Muscle of back (tissue), 11 donors: ENCODE data around the gene TRIM8. TPM values are rescaled to one million over a fixed set of nuclear protein-coding genes. Genes with fewer than 3 reads are reported as not detected.
"Not testable (repeated sequence)": the region's sequence is repeated elsewhere in the genome, so short reads cannot be mapped to it uniquely, and the experiment has no call there.

ENCODE experiments used
- DNase-seq, 3 donors: peaks; one replicate each; pipeline versions ENCODE4 v3.0.0 to v3.0.0-alpha.2; 2013
- polyA plus RNA-seq, 10 donors: library from polyadenylated mRNA; unstranded; fragments of 120-200 nt; gene quantifications; one replicate each; pipeline ENCODE4 v1.2.1, GENCODE V29; 2013; ENCODE audit not compliant: insufficient read length in 10 of 10

The TRIM8 gene
- polyA plus RNA-seq, 10 donors: 67.0 to 87.1 (median 74.8) TPM

DNA sequence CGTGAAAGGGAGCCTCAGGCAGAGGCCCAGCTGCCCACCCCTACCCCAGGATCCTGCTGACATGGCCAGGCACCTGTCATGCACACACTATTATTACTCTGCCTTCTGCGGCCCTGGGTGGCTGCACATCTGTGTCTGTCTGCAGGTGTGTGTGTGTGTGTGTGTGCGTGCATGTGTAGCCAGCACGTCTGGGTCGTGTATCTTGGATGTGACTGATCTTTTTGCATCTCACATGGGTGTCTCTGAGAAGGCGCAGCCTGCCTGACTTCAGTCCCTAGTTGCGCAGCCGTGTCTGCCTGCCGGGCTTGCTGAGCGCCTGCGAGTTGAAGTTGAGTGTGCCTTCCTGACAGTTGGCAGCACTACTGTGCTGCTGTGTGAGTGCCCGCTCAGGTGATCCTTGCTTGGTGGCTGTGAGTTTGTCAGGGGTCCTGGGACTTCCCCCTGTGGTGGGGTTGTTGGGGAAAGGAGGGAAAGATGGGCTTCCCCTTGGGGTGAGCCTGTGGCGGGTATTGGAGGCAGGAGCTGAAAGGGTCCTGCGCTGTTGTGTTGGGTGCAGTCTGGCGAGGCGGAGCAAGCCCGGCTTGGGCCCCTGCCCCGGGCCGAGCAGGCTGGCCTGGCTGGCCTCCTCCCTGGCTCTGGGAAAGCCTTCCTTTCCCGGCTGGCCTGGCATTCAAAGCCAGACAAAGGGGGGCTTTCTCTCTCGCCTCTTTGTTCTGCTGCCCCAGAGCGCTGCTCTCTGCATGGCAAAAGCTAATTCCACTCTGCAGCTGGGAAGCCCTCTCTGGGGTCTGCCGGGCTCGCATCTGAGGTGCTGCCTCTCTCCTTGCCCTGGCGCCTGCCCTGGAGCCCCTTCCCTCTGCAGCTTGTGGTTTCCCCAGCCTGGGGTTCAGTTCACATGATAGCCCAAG, 4.9 kb downstream of the TRIM8 start:
- no peak for DNase-seq

DNA sequence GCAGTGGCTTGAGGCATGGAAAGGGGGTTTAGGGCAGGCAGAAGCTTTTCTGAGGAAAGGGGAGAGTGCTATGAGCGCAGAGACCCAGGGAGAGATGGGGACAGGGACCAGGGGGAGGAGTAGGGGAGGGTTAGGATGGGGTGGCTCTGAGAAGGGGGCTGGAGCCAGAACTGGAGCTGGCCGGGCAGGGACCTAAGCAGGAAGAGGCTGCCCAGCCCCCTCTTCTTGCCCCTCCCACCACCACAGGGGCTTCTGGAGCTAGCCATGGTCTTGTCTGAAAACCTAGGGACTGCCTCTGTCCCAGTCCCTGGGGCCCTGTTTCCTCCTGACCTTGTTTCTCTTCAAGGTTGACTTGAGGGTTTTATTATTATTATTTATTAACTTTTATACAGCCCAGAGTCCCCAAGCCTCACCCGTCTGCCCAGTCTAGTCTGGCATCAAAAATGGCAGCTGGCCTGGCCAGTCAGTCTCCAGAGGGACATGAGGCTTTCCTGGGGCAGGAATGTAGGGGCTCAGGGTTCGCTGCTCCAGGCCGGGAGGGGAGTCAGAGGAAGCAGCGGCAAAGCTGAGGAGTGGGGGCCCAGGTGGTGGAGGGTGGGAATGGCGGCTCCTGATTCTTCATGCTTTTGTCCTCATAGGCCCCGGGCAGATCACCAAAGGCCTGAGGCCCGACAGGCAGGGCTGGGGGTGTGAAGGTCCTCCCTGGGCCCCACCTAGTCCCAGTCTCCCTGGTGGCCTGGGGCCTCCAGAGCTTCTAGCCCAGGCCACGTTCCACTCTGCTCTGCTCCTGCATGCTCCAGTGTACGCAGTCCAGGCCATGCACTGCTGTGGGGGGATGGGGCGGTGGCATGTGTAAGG, 5.7 kb downstream of the TRIM8 start:
- no peak for DNase-seq

DNA sequence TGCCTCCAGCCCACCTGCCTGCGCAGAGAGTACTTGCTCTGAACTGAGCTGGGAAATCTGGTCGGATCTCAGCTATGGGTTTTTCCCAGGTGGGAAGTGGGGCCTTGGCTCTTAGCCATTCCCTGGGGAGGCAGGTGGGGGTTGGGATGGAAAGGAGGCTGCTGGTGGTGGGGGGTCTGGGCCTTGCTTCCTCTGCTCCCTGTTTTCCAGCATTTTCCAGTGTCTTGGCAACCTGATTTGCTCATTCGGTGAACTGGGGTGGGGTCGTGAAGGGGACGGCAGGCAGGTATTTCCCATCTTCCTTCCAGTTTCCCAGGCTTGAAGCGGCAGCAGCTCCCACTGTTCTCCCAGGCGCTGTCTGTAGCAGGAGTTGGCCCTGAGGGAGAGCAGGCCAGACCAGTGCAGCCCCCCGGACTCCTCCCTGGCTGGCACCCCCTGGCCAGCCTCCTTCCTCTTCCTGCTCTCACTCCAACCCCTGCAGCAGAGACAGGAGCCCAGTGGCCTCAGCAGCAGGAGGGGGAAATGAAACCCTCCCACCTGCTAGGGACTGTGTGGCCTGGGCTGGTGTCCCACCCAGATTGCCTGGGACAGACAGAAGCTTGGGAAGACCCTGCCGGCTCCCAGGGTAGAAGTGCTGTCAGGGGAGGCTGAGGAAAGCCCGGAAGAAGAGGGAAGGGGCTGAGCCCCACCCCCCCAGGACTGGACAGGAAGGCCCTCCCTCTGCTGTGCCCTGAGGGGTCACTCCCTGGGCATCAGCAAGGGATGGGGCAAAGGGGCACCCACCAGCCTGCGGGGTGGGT, 6.6 kb downstream of the TRIM8 start:
- DNase-seq: no peak

DNA sequence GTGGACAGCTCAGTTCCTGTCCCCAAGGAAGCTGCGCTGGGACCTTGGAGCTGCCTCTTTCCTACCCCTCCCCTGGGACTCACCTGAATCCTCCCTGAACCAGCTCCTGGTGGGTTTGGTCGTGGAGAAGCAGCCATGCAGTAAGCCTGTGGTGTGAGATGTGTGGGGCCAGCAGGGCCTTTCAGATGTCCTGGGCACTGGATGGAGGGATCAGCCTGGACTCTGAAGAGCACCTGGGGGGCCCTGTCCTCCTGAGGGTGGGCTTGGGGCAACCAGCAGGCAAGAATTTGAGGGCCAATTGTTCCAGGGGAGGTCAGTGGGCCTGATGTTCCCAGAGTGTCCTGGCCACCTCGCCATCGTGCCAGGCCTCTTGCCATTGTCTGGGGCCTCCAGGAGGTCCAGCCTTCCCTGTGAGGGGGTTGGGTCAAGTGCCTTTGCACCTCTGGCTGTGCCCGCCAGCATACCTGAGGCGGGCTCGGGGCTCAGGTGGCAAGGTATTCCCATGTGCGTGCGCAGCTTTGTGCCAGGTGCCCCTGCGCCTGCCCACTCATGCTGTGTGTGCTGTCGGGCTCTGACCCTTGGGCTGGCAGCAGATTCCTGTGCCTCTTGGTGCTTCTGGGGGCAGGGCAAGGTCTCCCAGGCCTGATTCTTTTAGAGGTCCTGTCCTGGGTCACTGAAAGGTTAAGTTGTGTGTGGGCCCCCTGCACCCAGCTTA, 7.3 kb downstream of the TRIM8 start:
- DNase-seq: no peak

DNA sequence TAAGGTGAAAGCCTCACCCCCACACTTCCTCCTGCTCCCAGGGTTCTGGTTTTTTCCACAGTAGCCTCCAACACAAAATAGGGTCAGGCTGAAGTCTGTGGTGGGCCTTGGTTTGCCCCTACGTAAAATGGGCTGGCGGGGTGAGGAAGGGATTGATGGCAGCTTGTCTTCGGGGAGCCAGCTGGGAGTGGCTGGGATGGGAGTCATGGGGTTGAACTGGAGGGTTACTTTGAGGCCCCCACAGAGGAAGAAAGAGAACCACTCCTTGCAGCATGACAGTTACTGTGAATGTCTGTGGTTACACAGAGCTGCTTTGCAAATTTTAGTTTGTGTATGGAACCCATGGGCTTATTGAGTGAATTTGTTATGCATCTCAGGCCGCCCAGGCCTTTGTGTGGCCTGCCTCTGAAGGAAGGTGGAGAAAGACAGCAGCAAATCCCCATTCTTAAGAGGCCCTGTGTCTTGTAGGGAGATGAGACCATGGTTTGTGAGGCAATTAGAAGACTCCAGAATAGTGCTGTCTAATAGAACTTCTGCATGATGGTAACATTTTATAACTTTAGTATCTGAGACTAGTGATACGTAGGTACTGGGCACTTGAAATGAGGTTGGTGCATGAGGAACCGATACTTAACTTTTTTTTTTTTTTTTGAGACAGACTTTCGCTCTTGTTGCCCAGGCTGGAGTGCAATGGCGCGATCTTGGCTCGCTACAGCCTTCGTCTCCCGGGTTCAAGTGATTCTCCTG, 8.1 kb downstream of the TRIM8 start:
- DNase-seq: no peak

DNA sequence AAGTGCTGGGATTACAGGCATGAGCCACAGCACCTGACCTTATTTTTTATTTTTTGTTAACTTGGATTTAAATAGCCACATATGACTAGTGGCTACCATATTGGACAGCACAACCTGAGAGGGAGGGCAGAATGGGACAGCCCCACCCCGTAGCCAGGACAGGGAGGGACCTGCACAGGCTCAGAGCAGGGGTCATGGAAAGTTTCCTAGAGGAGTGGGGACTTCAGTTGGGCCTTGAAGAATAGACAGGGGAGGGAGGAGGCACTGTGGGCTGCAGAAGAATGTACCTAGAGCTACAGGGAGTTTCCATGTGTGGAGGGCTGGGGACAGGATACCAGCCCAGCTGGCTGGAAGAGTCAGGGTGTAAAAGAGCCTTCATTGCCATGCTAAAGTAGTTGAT, 8.8 kb downstream of the TRIM8 start:
- DNase-seq: no peak

DNA sequence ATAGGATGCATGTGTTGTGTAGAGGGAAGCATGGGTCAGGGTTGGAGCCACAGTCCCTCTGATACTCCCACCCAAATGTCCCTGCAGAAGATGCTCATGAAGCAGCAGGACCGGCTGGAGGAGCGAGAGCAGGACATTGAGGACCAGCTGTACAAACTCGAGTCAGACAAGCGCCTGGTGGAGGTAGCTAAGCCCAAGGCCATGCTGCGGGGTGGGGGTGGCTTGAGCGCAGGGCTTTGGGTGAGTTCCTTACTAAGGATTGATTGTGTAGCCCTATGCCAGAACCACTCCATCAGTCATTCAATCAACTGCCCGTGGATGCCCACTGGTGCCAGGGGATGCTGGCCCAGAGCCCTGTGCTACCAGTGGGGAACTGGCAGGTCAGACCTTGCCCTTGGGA, 10.3 kb downstream of the TRIM8 start:
- no peak for DNase-seq

DNA sequence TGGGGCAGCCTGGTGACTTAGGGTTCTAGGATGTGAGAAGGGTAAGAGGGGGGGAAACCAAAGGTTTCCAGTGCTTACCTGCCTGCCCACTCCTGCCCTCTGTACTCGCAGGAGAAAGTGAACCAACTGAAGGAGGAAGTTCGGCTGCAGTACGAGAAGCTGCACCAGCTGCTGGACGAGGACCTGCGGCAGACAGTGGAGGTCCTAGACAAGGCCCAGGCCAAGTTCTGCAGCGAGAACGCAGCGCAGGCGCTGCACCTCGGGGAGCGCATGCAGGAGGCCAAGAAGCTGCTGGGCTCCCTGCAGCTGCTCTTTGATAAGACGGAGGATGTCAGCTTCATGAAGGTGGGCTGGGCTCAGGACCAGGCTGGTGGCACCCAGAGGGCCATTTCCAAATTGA, 10.7 kb downstream of the TRIM8 start:
- DNase-seq: no peak

DNA sequence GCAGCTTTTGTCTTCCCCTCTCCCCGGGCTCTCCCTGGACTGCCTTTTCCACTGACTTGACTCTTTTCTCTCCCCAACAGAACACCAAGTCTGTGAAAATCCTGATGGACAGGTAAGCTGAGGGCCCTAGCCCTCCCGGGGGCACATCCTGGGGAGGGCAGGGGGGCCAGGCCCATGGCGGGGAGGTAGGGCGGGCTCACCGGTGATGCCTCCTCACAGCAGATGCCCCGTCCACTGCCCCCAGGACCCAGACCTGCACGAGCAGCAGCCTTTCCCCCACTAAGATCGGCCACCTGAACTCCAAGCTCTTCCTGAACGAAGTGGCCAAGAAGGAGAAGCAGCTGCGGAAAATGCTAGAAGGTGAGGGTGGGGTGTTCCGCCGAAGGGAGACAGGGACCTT, 11.7 kb downstream of the TRIM8 start:
- DNase-seq: no peak

DNA sequence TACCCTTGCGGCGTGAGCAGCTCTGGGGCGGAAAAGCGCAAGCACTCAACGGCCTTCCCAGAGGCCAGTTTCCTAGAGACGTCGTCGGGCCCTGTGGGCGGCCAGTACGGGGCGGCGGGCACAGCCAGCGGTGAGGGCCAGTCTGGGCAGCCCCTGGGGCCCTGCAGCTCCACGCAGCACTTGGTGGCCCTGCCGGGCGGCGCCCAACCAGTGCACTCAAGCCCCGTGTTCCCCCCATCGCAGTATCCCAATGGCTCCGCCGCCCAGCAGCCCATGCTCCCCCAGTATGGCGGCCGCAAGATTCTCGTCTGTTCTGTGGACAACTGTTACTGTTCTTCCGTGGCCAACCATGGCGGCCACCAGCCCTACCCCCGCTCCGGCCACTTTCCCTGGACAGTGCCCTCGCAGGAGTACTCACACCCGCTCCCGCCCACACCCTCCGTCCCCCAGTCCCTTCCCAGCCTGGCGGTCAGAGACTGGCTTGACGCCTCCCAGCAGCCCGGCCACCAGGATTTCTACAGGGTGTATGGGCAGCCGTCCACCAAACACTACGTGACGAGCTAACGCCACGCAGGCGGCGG, 12.6 kb downstream of the TRIM8 start:
- DNase-seq: no peak

DNA sequence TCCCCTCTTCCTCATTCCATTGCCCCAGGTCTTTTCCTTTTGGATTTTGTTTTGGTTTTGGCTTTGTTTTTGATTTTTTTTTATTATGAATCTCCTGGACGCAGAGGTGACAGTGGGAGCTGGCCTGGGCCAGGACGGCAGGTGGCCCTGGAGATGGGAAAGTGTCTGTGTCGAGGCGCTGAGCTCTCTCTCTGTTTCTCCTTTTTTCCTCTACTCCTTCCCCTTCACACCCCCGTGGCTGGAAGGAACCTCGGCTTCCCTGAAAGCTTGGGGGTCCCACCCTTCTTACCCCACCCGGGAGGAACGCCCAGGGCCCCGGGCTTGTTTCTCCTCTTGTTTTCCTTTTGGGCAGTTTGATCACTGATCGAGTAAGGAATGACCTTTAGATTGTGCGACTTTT, 13.2 kb downstream of the TRIM8 start:
- DNase-seq: no peak

DNA sequence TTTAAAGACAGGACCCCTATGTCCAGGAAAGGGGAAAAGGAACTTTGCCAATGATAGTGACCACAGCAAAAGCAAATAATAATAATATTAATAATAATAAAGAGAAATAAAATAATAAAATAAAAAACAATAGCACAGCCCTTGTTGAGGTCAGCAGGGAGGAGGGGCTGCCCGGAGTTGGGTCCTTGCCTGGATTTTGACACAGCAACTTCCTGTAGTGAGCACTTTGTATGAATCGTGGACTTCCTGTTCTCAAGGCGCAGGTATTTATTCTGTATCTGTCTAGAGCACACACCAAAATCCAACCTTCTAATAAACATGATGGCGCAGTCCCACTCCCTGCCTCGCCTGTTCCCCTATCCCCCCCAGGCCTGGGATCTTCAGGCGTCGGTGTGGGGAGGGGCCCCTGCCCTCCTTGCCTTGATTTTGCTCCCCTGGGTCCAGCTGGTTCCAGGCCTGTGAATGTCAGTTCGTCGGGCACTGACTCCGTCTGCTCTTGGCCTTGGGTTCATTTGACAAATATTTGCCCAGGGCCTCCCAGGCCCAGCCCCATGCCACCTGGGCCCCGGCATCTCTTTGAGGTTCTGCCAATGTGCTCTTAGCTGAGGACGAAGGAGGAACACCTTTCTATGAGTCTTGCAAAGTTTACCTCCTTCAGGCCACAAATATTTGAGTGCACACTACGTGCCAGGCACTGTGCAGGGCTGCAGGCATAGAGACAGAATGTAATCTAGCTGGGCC, 13.9 kb downstream of the TRIM8 start:
- DNase-seq: peak in 1 of 3 donors; percentile 34

DNA sequence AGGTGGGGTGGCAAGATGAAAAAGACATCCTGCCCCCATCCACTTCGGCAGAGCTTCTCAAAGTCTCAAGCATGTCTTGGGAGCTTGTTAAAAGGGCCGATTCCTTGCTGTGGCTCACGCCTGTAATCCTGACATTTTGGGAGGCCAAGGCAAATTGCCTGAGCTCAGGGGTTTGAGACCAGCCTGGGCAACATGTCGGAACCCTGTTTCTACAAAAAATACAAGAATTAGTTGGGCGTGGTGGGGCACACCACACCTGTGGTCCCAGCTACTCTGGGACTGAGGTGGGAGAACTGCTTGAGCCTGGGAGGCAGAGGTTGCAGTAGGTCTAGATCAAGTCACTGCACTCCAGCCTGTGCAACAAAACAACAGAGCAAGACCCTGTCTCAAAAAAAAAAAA, 14.5 kb downstream of the TRIM8 start:
- no peak for DNase-seq

DNA sequence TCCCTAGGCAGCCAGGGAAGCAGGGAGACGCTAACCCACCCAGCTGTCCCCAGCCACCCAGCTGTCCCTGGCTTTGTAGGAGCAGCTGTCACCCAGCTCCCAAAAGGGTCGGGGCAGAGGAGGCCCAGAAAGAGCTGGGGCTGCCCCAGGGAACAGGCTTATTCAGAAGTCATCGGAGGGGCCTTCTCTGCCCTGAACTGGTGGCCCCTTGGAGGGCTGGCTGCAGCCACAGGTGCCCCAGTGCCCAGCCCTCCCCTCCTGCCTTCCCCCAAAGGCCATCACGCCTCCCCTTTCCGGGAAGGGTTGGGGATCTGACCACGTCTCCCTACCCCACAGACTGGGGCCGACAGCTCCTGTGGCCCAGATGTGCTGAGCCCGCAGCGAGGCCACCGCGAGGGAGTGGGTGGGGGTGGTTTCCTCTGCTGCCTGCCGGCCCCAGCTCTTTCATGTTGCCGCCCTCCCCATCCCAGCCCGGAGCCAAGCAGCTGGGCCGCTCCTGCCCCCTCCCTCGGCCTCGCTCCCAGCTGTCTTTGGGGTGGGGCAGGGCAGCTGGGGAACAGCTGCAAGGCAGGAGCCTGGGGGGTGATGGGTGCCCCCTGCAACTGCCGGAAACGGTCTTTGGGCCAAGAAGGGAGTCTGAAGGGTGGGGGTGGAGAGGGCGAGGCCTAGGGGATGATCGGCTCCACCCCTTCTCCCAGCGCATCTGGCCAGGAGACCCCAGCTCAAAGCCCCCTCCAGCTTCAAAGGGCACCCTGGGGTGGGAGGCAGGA, 16.8 kb downstream of the TRIM8 start:
- peak; percentile 67 to 90 (median 78) for DNase-seq

DNA sequence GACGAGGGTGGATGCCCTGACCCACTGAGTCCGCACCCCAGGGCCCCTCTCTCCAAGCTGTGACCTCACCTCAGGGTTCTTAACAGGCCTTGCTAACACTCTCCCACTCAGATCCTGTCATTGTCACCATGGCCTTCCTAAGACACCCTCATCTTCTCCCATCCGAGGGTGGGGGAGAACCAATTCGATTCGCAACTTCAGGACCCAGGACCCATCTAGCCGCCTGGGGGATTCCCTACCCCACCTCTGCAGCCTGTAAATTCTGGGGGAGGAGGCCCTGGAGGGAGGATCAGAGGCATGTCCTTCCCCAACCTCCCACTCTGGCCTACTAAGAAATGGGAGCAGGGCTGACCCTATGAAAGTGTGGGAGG, 17.4 kb downstream of the TRIM8 start:
- no peak for DNase-seq

DNA sequence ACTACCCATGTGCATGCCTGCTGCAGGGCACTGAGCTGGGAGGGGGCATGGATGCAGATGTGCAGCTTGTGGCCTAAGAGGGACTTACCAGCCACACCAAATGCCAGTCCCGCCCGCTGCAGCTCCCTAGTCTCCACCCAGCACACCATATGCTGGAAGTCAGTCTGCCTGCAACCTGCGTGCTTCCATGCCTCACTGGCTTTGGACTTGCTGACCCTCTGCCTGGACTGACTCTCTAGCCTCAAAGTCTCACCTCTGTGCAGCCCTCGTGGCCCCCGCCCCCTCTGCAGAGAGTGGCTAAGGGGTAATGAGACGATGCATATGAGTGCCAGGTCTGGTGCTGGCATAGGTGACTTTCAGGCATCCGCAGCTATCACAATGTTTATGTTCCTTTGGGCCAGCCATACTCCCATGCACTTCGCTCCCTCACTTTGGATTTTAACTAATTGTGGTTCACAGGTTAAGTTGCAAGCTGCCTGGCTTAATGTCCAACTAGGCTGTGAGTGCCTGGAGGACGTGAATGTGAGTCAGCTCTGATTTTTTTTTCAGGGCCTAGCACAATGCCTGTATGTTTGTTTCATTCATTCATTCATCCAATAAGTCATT, 21.7 kb downstream of the TRIM8 start:
- DNase-seq: no peak

DNA sequence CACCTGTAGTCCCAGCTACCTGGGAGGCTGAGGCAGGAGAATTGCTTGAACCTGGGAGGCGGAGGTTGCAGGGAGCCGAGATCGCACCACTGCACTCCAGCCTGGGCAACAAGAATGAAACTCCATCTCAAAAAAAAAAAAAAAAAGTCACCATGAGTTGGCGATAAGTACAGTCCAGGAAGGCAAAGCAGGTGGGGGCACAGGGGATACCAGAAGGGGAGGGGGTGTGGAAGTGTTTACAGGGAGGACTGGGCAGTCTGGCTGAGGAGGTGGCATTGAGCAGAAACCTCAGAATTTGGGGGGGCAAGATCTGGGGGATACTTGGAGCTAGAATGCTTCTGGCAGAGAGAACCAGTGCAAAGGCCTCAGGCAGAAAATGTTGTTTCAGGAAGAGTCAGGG, 23.1 kb downstream of the TRIM8 start:
- DNase-seq: not testable (repeated sequence)
